Ectodermal cell (in vitro differentiated cells): ENCODE results near the gene RSPH3.
A peak's percentile ranks its signal among the peaks of the same experiment; 100 is the strongest.
"Not testable (repeated sequence)": the region's sequence is repeated elsewhere in the genome, so short reads cannot be mapped to it uniquely, and the experiment has no call there.

Experiments used
- H3K27ac ChIP-seq: 2 replicates; pipeline ENCODE4 v1.7.0; 2013; ENCODE audit warnings: mild to moderate bottlenecking, low read depth, low read length; ENCODE audit not compliant: insufficient read depth, poor library complexity, severe bottlenecking
- H3K27me3 ChIP-seq: 2 replicates; pipeline ENCODE4 v1.7.0; 2013; ENCODE audit warnings: mild to moderate bottlenecking, low read length; ENCODE audit not compliant: insufficient read depth, control insufficient read depth, poor library complexity, severe bottlenecking
- H3K36me3 ChIP-seq: one replicate; pipeline ENCODE4 v1.7.0; 2013; ENCODE audit warnings: low read length; ENCODE audit not compliant: control insufficient read depth, insufficient read depth
- H3K4me1 ChIP-seq: one replicate; pipeline ENCODE4 v1.7.0; 2013; ENCODE audit warnings: low read length; ENCODE audit not compliant: control insufficient read depth, insufficient read depth
- H3K4me3 ChIP-seq: 2 replicates; pipeline ENCODE4 v1.7.0; 2013; ENCODE audit warnings: low read depth, low read length, control low read depth; ENCODE audit not compliant: insufficient read depth
- H3K9me3 ChIP-seq: 2 replicates; pipeline ENCODE4 v1.7.0; 2013; ENCODE audit warnings: mild to moderate bottlenecking, low read length, moderate library complexity; ENCODE audit not compliant: control insufficient read depth
- WGBS, 2 experiments: methylation state at CpG; one replicate each; pipeline ENCODE4 v1.1.7; 2013; ENCODE audit warnings: missing lambda C conversion rate in 2 of 2; 5-methylcytosine and 5-hydroxymethylcytosine counted together

Gene RSPH3

DNA sequence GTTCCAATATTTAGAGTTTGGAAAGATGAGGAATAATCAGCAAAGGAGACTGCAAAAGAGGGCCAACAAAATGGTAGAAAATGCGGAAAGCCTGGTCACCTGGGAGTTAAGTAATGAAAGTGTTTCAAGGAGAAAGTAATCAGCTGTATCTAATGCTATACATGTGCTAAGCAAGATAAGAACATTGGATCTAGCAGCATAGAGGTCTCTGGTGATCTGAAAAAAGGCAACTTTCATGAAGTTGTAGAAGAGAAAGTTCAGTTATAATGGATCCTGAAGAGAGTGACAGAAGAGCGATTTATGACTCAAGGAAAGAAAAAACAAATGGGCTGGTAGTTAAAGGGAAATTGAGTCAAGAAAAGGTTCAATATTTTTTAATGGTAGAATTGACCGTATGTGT lies 4.6 kb upstream of the RSPH3 start:
- no peaks in the 10 kb centered on the region for H3K4me1 ChIP-seq
- no peaks in the 10 kb centered on the region for H3K36me3 ChIP-seq
- H3K27me3 ChIP-seq, result peaks cover 3% of the 10 kb centered on the region
- H3K9me3 ChIP-seq, result no peaks in the 10 kb centered on the region
- WGBS, 2 experiments, result 73 to 78% methylated on average over 3 of the region's 3 CpGs
- H3K27ac ChIP-seq, result no peak overlapping the region
- no peak overlapping the region for H3K4me3 ChIP-seq

DNA sequence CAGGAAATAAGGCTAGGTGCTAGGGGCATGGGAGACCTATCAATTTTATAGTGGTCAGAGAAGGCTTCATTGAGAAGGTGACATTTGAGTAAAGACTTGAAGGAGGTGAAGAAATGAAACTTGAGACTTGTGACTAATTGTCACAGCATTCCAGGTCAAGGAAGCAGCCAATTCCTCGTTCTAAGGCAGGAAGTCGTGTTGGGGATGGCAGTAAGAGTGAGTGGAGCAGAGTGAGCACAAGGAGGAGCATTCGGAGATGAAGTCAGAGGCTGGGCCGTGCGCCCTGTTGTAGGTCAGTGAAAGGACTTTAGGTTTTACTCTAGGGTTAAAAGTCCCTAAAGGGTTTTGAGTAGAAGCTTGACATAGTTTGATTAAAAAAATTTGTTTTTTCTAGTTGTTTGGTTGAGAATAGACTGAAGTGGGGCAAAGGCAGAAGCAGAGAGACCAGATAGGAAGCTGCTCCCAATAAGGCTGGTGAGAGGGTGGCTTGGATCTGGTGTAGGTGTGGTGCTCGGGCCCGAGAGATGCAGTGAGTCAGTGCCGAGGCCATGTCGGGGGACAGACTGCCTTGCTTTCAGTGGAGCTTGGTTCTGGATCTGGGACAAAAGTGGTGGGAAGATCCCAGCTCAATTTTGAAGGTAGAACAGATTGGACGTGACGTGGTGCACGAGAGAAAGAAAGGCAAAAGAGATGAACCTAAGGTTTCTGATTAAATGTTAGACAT lies 2.6 kb upstream of the RSPH3 start:
- no peak overlapping the region for H3K4me3 ChIP-seq
- 89 to 90% methylated on average over 12 of the region's 12 CpGs for WGBS, 2 experiments
- H3K9me3 ChIP-seq, result no peaks in the 10 kb centered on the region
- no peaks in the 10 kb centered on the region for H3K4me1 ChIP-seq
- no peaks in the 10 kb centered on the region for H3K36me3 ChIP-seq
- H3K27me3 ChIP-seq, result peaks cover 3% of the 10 kb centered on the region
- no peak overlapping the region for H3K27ac ChIP-seq

DNA sequence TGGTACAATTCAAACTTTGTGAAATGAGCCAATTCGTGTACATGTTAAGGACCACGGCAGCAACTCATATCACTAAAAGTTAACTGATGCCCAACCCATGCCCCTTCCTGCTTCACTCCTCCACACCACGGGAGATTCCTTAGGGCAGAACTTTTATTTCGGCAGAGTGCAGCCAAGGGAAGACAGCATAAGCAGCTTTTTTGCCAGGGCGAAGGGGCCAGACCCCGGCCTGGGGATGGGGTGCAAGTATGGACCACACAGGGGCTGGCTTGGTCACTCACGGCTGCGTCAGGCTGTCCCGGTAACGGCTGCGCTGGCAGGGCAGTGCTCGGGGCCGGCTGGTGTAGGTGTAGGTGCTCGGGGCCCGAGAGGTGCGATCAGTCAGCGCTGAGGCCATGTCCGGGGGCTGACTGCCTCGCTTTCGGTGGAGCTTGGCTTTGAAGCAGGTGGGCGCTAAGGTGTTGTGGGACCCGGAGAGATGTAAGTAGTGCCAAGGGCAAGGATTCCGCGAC lies 792 bp downstream of the RSPH3 start:
- peak overlapping the region; percentile 72 for H3K4me3 ChIP-seq
- WGBS, 2 experiments, result 4% methylated on average over 24 of the region's 24 CpGs
- no peaks in the 10 kb centered on the region for H3K9me3 ChIP-seq
- H3K27me3 ChIP-seq, result peaks cover 3% of the 10 kb centered on the region
- H3K36me3 ChIP-seq, result no peaks in the 10 kb centered on the region
- H3K27ac ChIP-seq, result no peak overlapping the region
- no peaks in the 10 kb centered on the region for H3K4me1 ChIP-seq

DNA sequence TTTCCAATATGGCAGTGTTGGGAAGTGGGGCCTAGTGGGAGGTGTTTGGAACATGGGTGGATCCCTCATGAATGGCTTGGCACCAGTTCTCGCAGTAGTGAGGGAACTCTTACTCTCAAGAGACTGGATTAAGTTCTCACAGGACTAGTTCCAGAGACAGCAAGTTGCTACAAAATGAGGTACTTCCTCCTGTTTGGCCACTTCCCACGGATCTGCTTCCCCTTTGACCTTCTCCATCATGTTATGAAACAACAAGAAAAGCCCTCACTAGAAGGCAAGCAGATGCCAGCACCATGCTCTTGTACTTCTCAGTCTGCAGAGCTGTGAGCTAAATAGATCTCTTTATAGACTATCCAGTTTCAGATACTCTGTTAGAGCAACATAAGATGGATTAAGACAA lies 3.1 kb downstream of the RSPH3 start:
- H3K36me3 ChIP-seq, result no peaks in the 10 kb centered on the region
- H3K27ac ChIP-seq, result no peak overlapping the region
- no peaks in the 10 kb centered on the region for H3K9me3 ChIP-seq
- no peak overlapping the region for H3K4me3 ChIP-seq
- no peaks in the 10 kb centered on the region for H3K4me1 ChIP-seq
- WGBS, 2 experiments, result 92 to 96% methylated on average over 2 of the region's 2 CpGs
- H3K27me3 ChIP-seq, result peaks cover 3% of the 10 kb centered on the region

DNA sequence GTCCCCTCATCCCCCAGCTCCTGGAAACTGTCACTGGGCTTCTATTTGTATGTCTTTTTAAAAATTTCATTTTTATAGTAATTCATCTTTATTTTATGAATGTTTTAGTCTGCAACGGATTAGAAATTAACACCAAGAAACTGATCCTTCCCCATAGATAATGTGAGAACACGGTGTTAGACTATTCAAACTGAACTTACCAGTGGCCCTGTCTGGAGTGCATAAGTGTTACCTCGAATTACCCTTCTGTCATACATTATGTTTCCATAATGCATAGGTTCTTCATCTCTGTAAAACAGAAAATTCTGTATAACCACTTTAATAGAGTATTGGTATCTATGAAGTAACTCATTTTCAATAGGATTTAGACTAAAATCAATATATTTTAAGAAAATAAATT lies 6.4 kb downstream of the RSPH3 start:
- Histone ChIP-seq H3K4me3 (no peak overlapping the region), H3K36me3 (no peaks in the 10 kb centered on the region), H3K27me3 (no peaks in the 10 kb centered on the region), H3K4me1 (no peaks in the 10 kb centered on the region), H3K9me3 (no peaks in the 10 kb centered on the region), H3K27ac (no peak overlapping the region)
- WGBS, 2 experiments, result 95 to 100% methylated on average over 2 to 3 of the region's 3 CpGs

DNA sequence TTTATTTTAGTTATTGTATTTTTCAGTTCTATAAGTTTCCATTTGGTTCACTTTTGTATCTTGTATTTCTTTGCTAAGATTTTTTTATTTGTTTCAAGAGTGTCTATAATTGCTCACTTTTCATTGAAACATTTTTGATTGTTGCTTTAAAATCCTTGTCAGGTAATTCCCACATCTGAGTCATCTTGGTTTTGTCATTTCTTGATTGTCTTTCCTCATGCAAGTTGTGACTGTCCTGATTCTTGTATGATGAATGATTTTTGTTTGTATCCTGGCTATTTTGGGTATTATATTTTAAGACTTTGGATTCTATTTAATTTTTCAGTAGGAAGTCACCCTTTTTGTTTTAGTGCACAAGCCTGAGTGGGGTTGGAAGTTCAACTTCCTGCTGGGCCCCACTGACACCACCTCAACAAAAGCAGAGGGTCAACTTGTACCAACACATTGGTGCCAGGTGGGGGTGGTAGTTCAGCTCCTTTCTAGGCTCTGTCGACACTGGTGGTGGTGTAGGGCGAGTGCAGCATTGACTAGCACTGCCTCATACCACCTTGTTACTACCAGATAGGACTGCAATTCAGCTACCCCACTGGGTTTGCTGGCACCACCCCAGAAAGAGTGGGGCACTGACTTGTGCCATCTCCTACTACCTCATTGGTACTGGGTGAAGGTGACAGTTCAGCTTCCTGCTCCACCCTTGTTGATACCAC lies 8.8 kb downstream of the RSPH3 start:
- no peaks in the 10 kb centered on the region for H3K36me3 ChIP-seq
- no peaks in the 10 kb centered on the region for H3K9me3 ChIP-seq
- no peaks in the 10 kb centered on the region for H3K27me3 ChIP-seq
- 66 to 84% methylated on average over 2 of the region's 2 CpGs for WGBS, 2 experiments
- H3K27ac ChIP-seq, result no peak overlapping the region
- no peak overlapping the region for H3K4me3 ChIP-seq
- H3K4me1 ChIP-seq, result no peaks in the 10 kb centered on the region

DNA sequence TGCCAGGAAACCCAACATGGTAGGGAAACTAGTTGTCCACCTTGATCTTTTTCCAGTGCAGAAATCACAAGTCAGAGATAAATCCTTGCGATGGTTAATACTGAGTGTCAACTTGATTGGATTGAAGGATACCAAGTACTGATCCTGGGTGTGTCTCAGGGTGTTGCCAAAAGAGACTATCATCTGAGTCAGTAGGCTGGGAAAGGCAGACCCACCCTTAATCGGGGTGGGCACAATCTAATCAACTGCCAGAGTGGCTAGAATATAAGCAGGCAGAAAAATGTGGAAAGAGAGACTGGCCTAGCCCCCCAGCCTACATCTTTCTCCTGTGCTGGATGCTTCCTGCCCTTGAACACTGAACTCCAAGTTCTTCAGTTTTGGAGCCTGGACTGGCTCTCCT lies 10.3 kb downstream of the RSPH3 start:
- not testable (repeated sequence) for H3K27me3 ChIP-seq, H3K4me3 ChIP-seq, H3K27ac ChIP-seq, H3K4me1 ChIP-seq, H3K9me3 ChIP-seq, H3K36me3 ChIP-seq
- 95 to 96% methylated on average over 2 of the region's 2 CpGs for WGBS, 2 experiments

DNA sequence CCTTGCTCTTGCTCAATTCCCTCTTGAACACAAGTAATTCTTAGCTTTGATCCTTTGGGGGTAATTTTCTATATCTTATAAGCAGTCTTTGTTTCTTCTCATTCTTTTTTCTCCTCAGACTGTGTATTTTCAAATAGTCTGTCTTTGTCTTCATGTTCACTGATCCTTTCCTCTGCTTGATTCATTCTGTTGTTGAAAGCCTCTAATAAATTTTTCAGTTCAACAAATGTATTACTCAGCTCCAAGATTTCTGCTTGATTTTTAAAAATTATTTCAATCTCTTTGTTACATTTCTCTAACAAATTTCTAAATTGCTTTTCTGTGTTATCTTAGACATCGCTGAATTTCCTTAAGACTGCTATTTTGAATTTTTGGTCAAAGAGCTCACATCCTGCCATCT lies 11.5 kb downstream of the RSPH3 start:
- 92 to 97% methylated on average over 1 of the region's 1 CpG for WGBS, 2 experiments
- Histone ChIP-seq H3K36me3 (no peaks in the 10 kb centered on the region), H3K9me3 (no peaks in the 10 kb centered on the region), H3K4me1 (no peaks in the 10 kb centered on the region), H3K27me3 (no peaks in the 10 kb centered on the region), H3K27ac (no peak overlapping the region), H3K4me3 (no peak overlapping the region)

DNA sequence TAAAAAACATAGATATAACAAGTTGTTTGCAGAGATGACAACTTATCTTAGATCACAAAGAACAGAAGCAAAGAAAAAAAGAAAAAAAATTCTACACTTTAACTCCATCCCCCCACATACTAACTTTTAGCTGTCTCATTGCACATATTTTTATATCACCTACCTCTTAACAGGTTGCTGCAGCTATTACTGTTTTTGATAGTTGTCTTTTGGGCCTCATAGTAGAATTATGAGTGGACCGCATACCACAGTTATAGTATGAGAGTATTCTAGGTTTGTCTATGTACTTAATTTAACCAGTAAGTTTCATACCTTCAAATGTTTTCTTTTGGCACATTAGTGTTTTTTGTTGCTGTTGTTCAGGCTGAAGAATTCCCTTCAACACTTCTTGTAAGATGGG lies 12.3 kb downstream of the RSPH3 start:
- 100% methylated on average over 1 of the region's 1 CpG; no CpG with 5 or more reads in 1 of the 2 experiments for WGBS, 2 experiments
- no peaks in the 10 kb centered on the region for H3K36me3 ChIP-seq
- no peaks in the 10 kb centered on the region for H3K27me3 ChIP-seq

DNA sequence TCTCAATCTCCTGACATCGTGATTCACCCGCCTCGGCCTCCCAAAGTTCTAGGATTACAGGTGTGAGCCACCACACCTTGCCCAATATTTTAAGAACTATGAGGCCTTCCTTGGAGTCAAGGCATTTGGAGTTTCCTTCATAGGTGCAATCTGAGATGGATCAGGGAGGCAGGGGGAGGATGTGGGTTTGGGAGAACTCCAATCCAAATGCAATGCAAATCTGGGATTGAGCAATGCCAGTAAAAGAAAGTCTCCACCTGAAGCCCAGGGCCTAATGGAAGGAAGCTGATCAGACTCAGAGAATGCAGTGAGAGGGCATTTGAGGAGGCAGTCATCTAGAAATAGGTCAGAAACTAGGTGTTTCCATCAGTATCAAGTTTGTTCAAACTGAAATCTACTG lies 21.2 kb downstream of the RSPH3 start:
- H3K27ac ChIP-seq, result no peak overlapping the region
- H3K4me1 ChIP-seq, result no peaks in the 10 kb centered on the region
- no peaks in the 10 kb centered on the region for H3K27me3 ChIP-seq
- H3K4me3 ChIP-seq, result no peak overlapping the region
- H3K9me3 ChIP-seq, result no peaks in the 10 kb centered on the region
- H3K36me3 ChIP-seq, result no peaks in the 10 kb centered on the region
- 95% methylated on average over 3 of the region's 3 CpGs for WGBS, 2 experiments

More for the DNA sequence above, 12.3 kb downstream of the RSPH3 start:
- Histone ChIP-seq H3K4me1 (no peaks in the 10 kb centered on the region), H3K27ac (no peak overlapping the region), H3K9me3 (no peaks in the 10 kb centered on the region), H3K4me3 (no peak overlapping the region)
